ENCODE data around the gene HSPA6.
"Not testable (repeated sequence)": the region's sequence is repeated elsewhere in the genome, so short reads cannot be mapped to it uniquely, and the experiment has no call there.

HSPA6 gene

DNA sequence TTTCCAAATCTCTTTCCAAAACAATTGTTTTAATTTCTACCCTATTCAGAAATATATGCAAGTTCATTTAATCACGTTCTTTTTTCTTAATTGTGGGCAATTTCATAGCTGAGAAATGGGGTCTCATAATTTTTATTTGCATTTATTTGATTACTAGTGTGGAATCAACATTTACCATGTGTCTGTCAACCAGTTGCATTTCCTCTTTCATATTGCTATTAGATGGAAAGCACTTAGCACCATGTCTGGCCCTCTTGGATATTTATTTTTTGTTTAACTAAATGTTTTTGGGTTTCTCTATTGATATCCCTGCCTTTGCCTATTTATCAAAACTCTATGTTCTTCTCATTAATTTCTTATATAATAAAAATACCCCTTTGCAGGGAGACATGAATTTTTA is 39.2 kb downstream of the HSPA6 start:
- not testable (repeated sequence) for H3K36me3 ChIP-seq (ENCODE audit: low read depth); H3K4me1 ChIP-seq (ENCODE audit: insufficient read depth, poor library complexity, severe bottlenecking); DNase-seq (ENCODE audit: low spot score); H3K27ac ChIP-seq (ENCODE audit: poor library complexity, severe bottlenecking); H3K27me3 ChIP-seq (ENCODE audit: insufficient read depth, poor library complexity, severe bottlenecking); ATAC-seq (ENCODE audit: low read depth); H3K9me3 ChIP-seq (ENCODE audit: severe bottlenecking); H3K4me3 ChIP-seq (ENCODE audit: severe bottlenecking)

DNA sequence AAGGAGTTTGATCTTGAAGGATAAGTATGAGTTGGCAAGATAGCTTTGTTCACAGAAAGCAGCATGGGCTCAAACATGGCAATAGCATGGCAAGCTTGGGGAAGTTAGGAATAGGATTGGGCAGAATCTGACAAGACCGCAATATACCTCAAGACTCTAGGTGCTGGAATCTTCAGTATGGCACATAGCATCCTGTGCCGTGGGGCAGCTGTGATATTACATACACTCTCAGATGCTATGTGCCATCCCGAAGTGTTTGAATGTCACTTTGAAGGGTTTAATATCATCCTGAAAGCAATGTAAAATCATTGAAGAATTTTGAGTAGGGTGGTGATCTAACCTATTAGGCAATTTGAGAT is 42.2 kb downstream of the HSPA6 start:
- H3K27me3 ChIP-seq (ENCODE audit: insufficient read depth, poor library complexity, severe bottlenecking); H3K4me1 ChIP-seq (ENCODE audit: insufficient read depth, poor library complexity, severe bottlenecking); H3K4me3 ChIP-seq (ENCODE audit: severe bottlenecking); H3K36me3 ChIP-seq (ENCODE audit: low read depth); H3K27ac ChIP-seq (ENCODE audit: poor library complexity, severe bottlenecking); DNase-seq (ENCODE audit: low spot score); H3K9me3 ChIP-seq (ENCODE audit: severe bottlenecking): not testable (repeated sequence)
- ATAC-seq (ENCODE audit: low read depth), result peak; percentile 50; the same call in 1 of the 3 replicates

DNA sequence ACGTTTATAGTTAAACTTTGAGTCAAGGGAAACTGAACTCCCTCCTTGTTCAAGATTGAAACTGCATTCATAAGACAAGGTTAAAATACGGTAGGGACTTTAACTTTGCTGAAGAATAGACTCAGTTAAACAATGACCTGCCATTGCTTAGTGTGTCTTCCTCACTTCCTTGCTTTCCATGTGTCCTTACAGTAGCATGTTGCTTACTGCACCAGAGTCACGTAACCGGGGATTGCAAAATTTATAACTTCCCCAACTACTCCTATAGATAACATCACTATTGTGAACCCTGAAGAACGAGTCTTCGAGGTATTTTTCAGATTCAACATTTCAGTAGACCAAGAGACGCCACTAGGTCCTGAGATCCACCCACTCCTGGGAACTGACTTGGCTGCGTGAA is 47.4 kb downstream of the HSPA6 start:
- not testable (repeated sequence) for H3K36me3 ChIP-seq (ENCODE audit: low read depth); DNase-seq (ENCODE audit: low spot score); H3K27ac ChIP-seq (ENCODE audit: poor library complexity, severe bottlenecking); H3K9me3 ChIP-seq (ENCODE audit: severe bottlenecking); ATAC-seq (ENCODE audit: low read depth); H3K4me3 ChIP-seq (ENCODE audit: severe bottlenecking); H3K27me3 ChIP-seq (ENCODE audit: insufficient read depth, poor library complexity, severe bottlenecking); H3K4me1 ChIP-seq (ENCODE audit: insufficient read depth, poor library complexity, severe bottlenecking)
